HEK293T (cell line): ENCODE results near the gene TXLNG.

Source experiments
- FOXM1 ChIP-seq: fragments of 450-650 bp; IDR thresholded peaks from 2 replicates; pipeline ENCODE4 v1.6.1; 2017; ENCODE audit warnings: mild to moderate bottlenecking, borderline replicate concordance
- L3MBTL2 ChIP-seq: fragments of 450-650 bp; conservative IDR thresholded peaks from 2 replicates; pipeline ENCODE4 v1.6.1; 2016; ENCODE audit warnings: mild to moderate bottlenecking
- ZNF384 ChIP-seq: fragments of 450-650 bp; IDR thresholded peaks from 2 replicates; pipeline ENCODE4 v1.6.1; 2016

DNA sequence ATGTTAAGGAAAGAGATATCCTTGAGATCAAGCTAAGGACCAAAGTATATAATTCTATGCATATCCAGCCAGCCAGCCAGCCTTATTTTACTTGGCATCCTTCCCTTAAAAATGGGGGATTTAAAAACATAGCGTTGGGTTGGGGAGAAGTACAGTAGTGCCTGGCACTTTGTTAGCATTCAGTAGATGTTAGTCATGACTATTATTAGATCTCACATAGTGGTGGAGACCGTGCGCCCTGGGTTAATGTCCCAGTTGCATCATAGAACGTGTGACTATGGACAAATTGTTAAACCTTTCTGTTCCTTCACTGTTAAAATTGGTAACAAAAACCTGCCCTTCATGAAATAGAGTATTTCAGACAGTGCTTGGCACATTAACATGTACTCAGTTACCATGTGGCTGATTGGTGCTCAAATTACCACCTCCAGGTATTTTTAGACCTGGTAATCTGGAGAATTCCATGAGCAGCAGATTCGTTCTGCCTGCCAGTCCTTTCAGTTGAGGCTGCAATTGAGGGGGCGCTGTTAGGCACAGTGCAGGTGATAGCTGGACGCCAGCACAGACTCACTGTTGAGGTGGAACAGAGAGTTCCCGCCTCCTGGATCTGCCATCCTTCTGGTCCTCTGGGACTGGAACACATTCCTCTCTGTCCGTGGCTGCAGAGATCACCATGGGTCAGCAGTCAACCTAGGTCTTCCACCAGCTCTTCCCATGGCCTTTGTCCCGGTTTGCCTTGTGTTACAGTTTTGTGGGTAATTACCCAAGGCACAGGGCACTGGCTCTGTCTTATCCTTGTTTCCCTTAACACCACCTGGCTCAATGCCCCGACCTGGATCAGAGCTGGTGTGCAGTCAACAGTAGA is 52.2 kb downstream of the TXLNG start:
- no peak for TF ChIP-seq FOXM1
- TF ChIP-seq L3MBTL2, result no peak
- no peak for TF ChIP-seq ZNF384
